ENCODE measurements around the gene TBC1D5.
"Not testable (repeated sequence)": the region's sequence is repeated elsewhere in the genome, so short reads cannot be mapped to it uniquely, and the experiment has no call there.

The TBC1D5 gene

GRCh38 chr3:17532446-17532845 lies 210.0 kb downstream of the TBC1D5 start:
- in situ Hi-C loops (cut with HindIII; ENCODE audit: low pct_ligation_motif_present, low pct_unique_long_range_greater_than_20kb, low sequenced_read_pairs); DNase-seq: not testable (repeated sequence)

- no peak for DNase-seq
- in situ Hi-C loops (cut with HindIII; ENCODE audit: low pct_ligation_motif_present, low pct_unique_long_range_greater_than_20kb, low sequenced_read_pairs) = no loop called here
Measured at GRCh38 chr3:17529677-17530076, 212.8 kb downstream of the TBC1D5 start.

GRCh38 chr3:17518189-17519059 lies 224.0 kb downstream of the TBC1D5 start:
- no peak for DNase-seq
- in situ Hi-C loops (cut with HindIII; ENCODE audit: low pct_ligation_motif_present, low pct_unique_long_range_greater_than_20kb, low sequenced_read_pairs) = no loop called here

GRCh38 chr3:17515445-17516234 lies 226.8 kb downstream of the TBC1D5 start:
- no peak for DNase-seq

GRCh38 chr3:17514597-17514996 lies 227.8 kb downstream of the TBC1D5 start:
- in situ Hi-C loops (cut with HindIII; ENCODE audit: low pct_ligation_motif_present, low pct_unique_long_range_greater_than_20kb, low sequenced_read_pairs) = no loop called here
- no peak for DNase-seq

More at GRCh38 chr3:17515445-17516234, 226.8 kb downstream of the TBC1D5 start:
- in situ Hi-C loops (cut with HindIII; ENCODE audit: low pct_ligation_motif_present, low pct_unique_long_range_greater_than_20kb, low sequenced_read_pairs) = no loop called here

GRCh38 chr3:17510265-17510664 lies 232.2 kb downstream of the TBC1D5 start:
- no peak for DNase-seq
- in situ Hi-C loops (cut with HindIII; ENCODE audit: low pct_ligation_motif_present, low pct_unique_long_range_greater_than_20kb, low sequenced_read_pairs) = no loop called here

GRCh38 chr3:17508180-17508752 lies 234.2 kb downstream of the TBC1D5 start:
- no peak for DNase-seq
- in situ Hi-C loops (cut with HindIII; ENCODE audit: low pct_ligation_motif_present, low pct_unique_long_range_greater_than_20kb, low sequenced_read_pairs) = no loop called here

GRCh38 chr3:17507480-17507879 lies 235.0 kb downstream of the TBC1D5 start:
- in situ Hi-C loops (cut with HindIII; ENCODE audit: low pct_ligation_motif_present, low pct_unique_long_range_greater_than_20kb, low sequenced_read_pairs) = no loop called here
- no peak for DNase-seq

GRCh38 chr3:17505856-17506255 lies 236.6 kb downstream of the TBC1D5 start:
- peak; percentile 52 for DNase-seq
- in situ Hi-C loops (cut with HindIII; ENCODE audit: low pct_ligation_motif_present, low pct_unique_long_range_greater_than_20kb, low sequenced_read_pairs) = no loop called here

- in situ Hi-C loops (cut with HindIII; ENCODE audit: low pct_ligation_motif_present, low pct_unique_long_range_greater_than_20kb, low sequenced_read_pairs) = no loop called here
Measured at GRCh38 chr3:17501745-17502144, 240.7 kb downstream of the TBC1D5 start.

GRCh38 chr3:17500618-17501017 lies 241.8 kb downstream of the TBC1D5 start:
- DNase-seq = peak; percentile 35
- in situ Hi-C loops (cut with HindIII; ENCODE audit: low pct_ligation_motif_present, low pct_unique_long_range_greater_than_20kb, low sequenced_read_pairs) = no loop called here

More at GRCh38 chr3:17501745-17502144, 240.7 kb downstream of the TBC1D5 start:
- no peak for DNase-seq

GRCh38 chr3:17494117-17494809 lies 248.2 kb downstream of the TBC1D5 start:
- in situ Hi-C loops (cut with HindIII; ENCODE audit: low pct_ligation_motif_present, low pct_unique_long_range_greater_than_20kb, low sequenced_read_pairs) = no loop called here
- no peak for DNase-seq

- in situ Hi-C loops (cut with HindIII; ENCODE audit: low pct_ligation_motif_present, low pct_unique_long_range_greater_than_20kb, low sequenced_read_pairs) = no loop called here
- no peak for DNase-seq
Measured at GRCh38 chr3:17491601-17492000, 250.8 kb downstream of the TBC1D5 start.

- DNase-seq; in situ Hi-C loops (cut with HindIII; ENCODE audit: low pct_ligation_motif_present, low pct_unique_long_range_greater_than_20kb, low sequenced_read_pairs): not testable (repeated sequence)
Measured at GRCh38 chr3:17491190-17491589, 251.2 kb downstream of the TBC1D5 start.

GRCh38 chr3:17489139-17489538 lies 253.3 kb downstream of the TBC1D5 start:
- in situ Hi-C loops (cut with HindIII; ENCODE audit: low pct_ligation_motif_present, low pct_unique_long_range_greater_than_20kb, low sequenced_read_pairs) = no loop called here

GRCh38 chr3:17481116-17481515 lies 261.3 kb downstream of the TBC1D5 start:
- in situ Hi-C loops (cut with HindIII; ENCODE audit: low pct_ligation_motif_present, low pct_unique_long_range_greater_than_20kb, low sequenced_read_pairs) = no loop called here

More at GRCh38 chr3:17489139-17489538, 253.3 kb downstream of the TBC1D5 start:
- no peak for DNase-seq

GRCh38 chr3:17479681-17480405 lies 262.6 kb downstream of the TBC1D5 start:
- no peak for DNase-seq
- in situ Hi-C loops (cut with HindIII; ENCODE audit: low pct_ligation_motif_present, low pct_unique_long_range_greater_than_20kb, low sequenced_read_pairs) = no loop called here

More at GRCh38 chr3:17481116-17481515, 261.3 kb downstream of the TBC1D5 start:
- no peak for DNase-seq

- DNase-seq = no peak
- in situ Hi-C loops (cut with HindIII; ENCODE audit: low pct_ligation_motif_present, low pct_unique_long_range_greater_than_20kb, low sequenced_read_pairs) = no loop called here
Measured at GRCh38 chr3:17478673-17479072, 263.8 kb downstream of the TBC1D5 start.
